ENCODE measurements around the gene WSB2. TPM values are rescaled to one million over a fixed set of nuclear protein-coding genes. Genes with fewer than 3 reads are reported as not detected.
A peak's percentile ranks its signal among the peaks of the same experiment; 100 is the strongest.

Gene WSB2
- total RNA-seq, 1 experiment from 2014 or later: 55.9 TPM

GRCh38 chr12:118053071-118053985 lies 7.7 kb downstream of the WSB2 start:
- peak overlapping the region; percentile 0 for H3K4me3 Mint-ChIP-seq (ENCODE audit: unreplicated experiment)

GRCh38 chr12:118052324-118053070 lies 8.5 kb downstream of the WSB2 start:
- intact Hi-C loops (cut with micrococcal nuclease): loop anchor here (1.0 kb wide), 1 partner anchor 9 kb away; the partner anchor contains the start of gene WSB2
- H3K4me1 Mint-ChIP-seq (ENCODE audit: insufficient read depth, unreplicated experiment): peaks cover 33% of the 10 kb centered on the region
- TF ChIP-seq, protein P1, sequence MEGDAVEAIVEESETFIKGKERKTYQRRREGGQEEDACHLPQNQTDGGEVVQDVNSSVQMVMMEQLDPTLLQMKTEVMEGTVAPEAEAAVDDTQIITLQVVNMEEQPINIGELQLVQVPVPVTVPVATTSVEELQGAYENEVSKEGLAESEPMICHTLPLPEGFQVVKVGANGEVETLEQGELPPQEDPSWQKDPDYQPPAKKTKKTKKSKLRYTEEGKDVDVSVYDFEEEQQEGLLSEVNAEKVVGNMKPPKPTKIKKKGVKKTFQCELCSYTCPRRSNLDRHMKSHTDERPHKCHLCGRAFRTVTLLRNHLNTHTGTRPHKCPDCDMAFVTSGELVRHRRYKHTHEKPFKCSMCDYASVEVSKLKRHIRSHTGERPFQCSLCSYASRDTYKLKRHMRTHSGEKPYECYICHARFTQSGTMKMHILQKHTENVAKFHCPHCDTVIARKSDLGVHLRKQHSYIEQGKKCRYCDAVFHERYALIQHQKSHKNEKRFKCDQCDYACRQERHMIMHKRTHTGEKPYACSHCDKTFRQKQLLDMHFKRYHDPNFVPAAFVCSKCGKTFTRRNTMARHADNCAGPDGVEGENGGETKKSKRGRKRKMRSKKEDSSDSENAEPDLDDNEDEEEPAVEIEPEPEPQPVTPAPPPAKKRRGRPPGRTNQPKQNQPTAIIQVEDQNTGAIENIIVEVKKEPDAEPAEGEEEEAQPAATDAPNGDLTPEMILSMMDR (IDR thresholded peaks at IDR 0.05; ENCODE audit: unreplicated experiment): no peak
- BruUV-seq (replicated peaks): no TSS peak
- CTCF ChIA-PET: interaction anchor here (0.6 to 1.3 kb wide), 6 partner anchors 9 to 216 kb away, joined by 3 to 4 read pairs (median 3); no protein-coding TSS in a partner anchor
- peaks cover 34% of the 10 kb centered on the region for H3K36me3 Mint-ChIP-seq (ENCODE audit: insufficient read depth, unreplicated experiment)
- peak overlapping the region; percentile 0 for H3K4me3 Mint-ChIP-seq (ENCODE audit: unreplicated experiment)
- H3K27ac Mint-ChIP-seq (ENCODE audit: low read depth, unreplicated experiment): peak overlapping the region; percentile 71
- H3K9me3 Mint-ChIP-seq (ENCODE audit: unreplicated experiment): no peaks in the 10 kb centered on the region
- DNase-seq (ENCODE audit: unreplicated experiment): peak; percentile 97
- H3K27me3 Mint-ChIP-seq (ENCODE audit: insufficient read depth, unreplicated experiment): no peaks in the 10 kb centered on the region
- POLR2A ChIA-PET: interaction anchor here (0.8 to 2.2 kb wide), 3 partner anchors 9 to 83 kb away, joined by 6 to 8 read pairs (median 7); partner anchors contain the start of genes PEBP1 and WSB2

More at GRCh38 chr12:118053071-118053985, 7.7 kb downstream of the WSB2 start:
- CTCF ChIA-PET: interaction anchor here (0.6 to 1.7 kb wide), 4 partner anchors 49 to 216 kb away, joined by 3 to 5 read pairs (median 4); no protein-coding TSS in a partner anchor
- no TSS peak for BruUV-seq (replicated peaks)
- POLR2A ChIA-PET: interaction anchor here (0.6 to 2.2 kb wide), 6 partner anchors 8 to 83 kb away, joined by 3 to 8 read pairs (median 4); partner anchors contain the start of genes PEBP1 and WSB2
- Mint-ChIP-seq H3K36me3 (ENCODE audit: insufficient read depth, unreplicated experiment) (peaks cover 35% of the 10 kb centered on the region), H3K9me3 (ENCODE audit: unreplicated experiment) (no peaks in the 10 kb centered on the region), H3K27ac (ENCODE audit: low read depth, unreplicated experiment) (peak overlapping the region; percentile 71), H3K27me3 (ENCODE audit: insufficient read depth, unreplicated experiment) (no peaks in the 10 kb centered on the region), H3K4me1 (ENCODE audit: insufficient read depth, unreplicated experiment) (peaks cover 33% of the 10 kb centered on the region)
- intact Hi-C loops (cut with micrococcal nuclease): no loop called here
- TF ChIP-seq, protein P1 (IDR thresholded peaks at IDR 0.05; ENCODE audit: unreplicated experiment): no peak
- DNase-seq (ENCODE audit: unreplicated experiment): no peak

GRCh38 chr12:118050972-118051910 lies 9.7 kb downstream of the WSB2 start:
- H3K4me1 Mint-ChIP-seq (ENCODE audit: insufficient read depth, unreplicated experiment): peaks cover 32% of the 10 kb centered on the region
- no peak overlapping the region for H3K4me3 Mint-ChIP-seq (ENCODE audit: unreplicated experiment)
- TF ChIP-seq, protein P1 (IDR thresholded peaks at IDR 0.05; ENCODE audit: unreplicated experiment): no peak
- no peaks in the 10 kb centered on the region for H3K9me3 Mint-ChIP-seq (ENCODE audit: unreplicated experiment)
- intact Hi-C loops (cut with micrococcal nuclease): no loop called here
- ChIA-PET POLR2A (interaction anchor here (0.5 to 0.9 kb wide), 2 partner anchors 16 to 69 kb away, joined by 3 to 4 read pairs; no protein-coding TSS in a partner anchor), CTCF (interaction anchor here (0.8 to 1.1 kb wide), 3 partner anchors 8 to 50 kb away, joined by 3 read pairs; no protein-coding TSS in a partner anchor)
- H3K27ac Mint-ChIP-seq (ENCODE audit: low read depth, unreplicated experiment): peak overlapping the region; percentile 71
- no peaks in the 10 kb centered on the region for H3K27me3 Mint-ChIP-seq (ENCODE audit: insufficient read depth, unreplicated experiment)
- BruUV-seq (replicated peaks): no TSS peak
- peaks cover 34% of the 10 kb centered on the region for H3K36me3 Mint-ChIP-seq (ENCODE audit: insufficient read depth, unreplicated experiment)
- DNase-seq (ENCODE audit: unreplicated experiment): no peak

Data from MCF 10A (cell line).